WTC11 (cell line): ENCODE results near the gene SMIM38. TPM values are rescaled to one million over a fixed set of nuclear protein-coding genes. Genes with fewer than 3 reads are reported as not detected.

Experiments used
- ATAC-seq: fragments of 200-7000 bp; cut with Tn5 transposase; 2 replicates; pipeline ENCODE4 v1.10.0; 2021; ENCODE audit warnings: mild to moderate bottlenecking, moderate library complexity
- CTCF ChIA-PET: fragments of 300-600 bp; sonication (Branson Sonifier 250); formaldehyde crosslinking; loops from one replicate; lab custom pipeline; 2021; ENCODE audit warnings: antibody characterized with exemption; lab: Charles Lee
- POLR2A ChIA-PET: fragments of 350-600 bp; sonication (Branson Sonifier 250); formaldehyde crosslinking; loops from one replicate; lab custom pipeline; 2021; ENCODE audit warnings: antibody characterized with exemption; lab: Charles Lee
- DNase-seq: peaks from one replicate; pipeline ENCODE4 v3.0.0; 2021; ENCODE audit warnings: low spot score
- H3K27ac Mint-ChIP-seq: 2 replicates; pipeline ENCODE4 v1.8.0; 2021; ENCODE audit warnings: mixed read lengths
- H3K27me3 Mint-ChIP-seq: 2 replicates; pipeline ENCODE4 v1.8.0; 2021; ENCODE audit warnings: low read depth, mild to moderate bottlenecking, moderate library complexity, mixed read lengths
- H3K36me3 Mint-ChIP-seq: 2 replicates; pipeline ENCODE4 v1.8.0; 2021; ENCODE audit warnings: mixed read lengths
- H3K4me1 Mint-ChIP-seq: 2 replicates; pipeline ENCODE4 v1.8.0; 2022; ENCODE audit warnings: mixed read lengths
- H3K4me3 Mint-ChIP-seq: 2 replicates; pipeline ENCODE4 v1.8.0; 2021; ENCODE audit warnings: mild to moderate bottlenecking, moderate library complexity, mixed read lengths
- H3K9me3 Mint-ChIP-seq: 2 replicates; pipeline ENCODE4 v1.8.0; 2021; ENCODE audit warnings: mixed read lengths
- CREB1 ChIP-seq: sonication (generic); formaldehyde crosslinking; IDR thresholded peaks from 2 replicates; pipeline ENCODE4 v1.8.0; 2023; ENCODE audit warnings: mild to moderate bottlenecking, missing genetic modification reagents
- ETV6 ChIP-seq: sonication (generic); formaldehyde crosslinking; IDR thresholded peaks from 2 replicates; pipeline ENCODE4 v1.8.1; 2022; ENCODE audit warnings: mild to moderate bottlenecking, missing genetic modification reagents
- NR3C1 ChIP-seq: sonication (generic); formaldehyde crosslinking; conservative IDR thresholded peaks from 2 replicates; pipeline ENCODE4 v1.8.1; 2023; ENCODE audit warnings: low read depth, mild to moderate bottlenecking, missing genetic modification reagents
- SMAD3 ChIP-seq: sonication (generic); formaldehyde crosslinking; IDR thresholded peaks from 2 replicates; pipeline ENCODE4 v1.8.0; 2022; ENCODE audit warnings: missing genetic modification reagents, mild to moderate bottlenecking, borderline replicate concordance
- ZNF263 ChIP-seq: sonication (generic); formaldehyde crosslinking; IDR thresholded peaks from 2 replicates; pipeline ENCODE4 v1.8.1; 2022; ENCODE audit warnings: low read depth, mild to moderate bottlenecking, moderate library complexity, missing genetic modification reagents
- ZNF317 ChIP-seq: sonication (generic); formaldehyde crosslinking; IDR thresholded peaks from 2 replicates; pipeline ENCODE4 v1.8.1; 2023; ENCODE audit warnings: low read depth, mild to moderate bottlenecking, moderate library complexity, missing genetic modification reagents, borderline replicate concordance
- ZNF416 ChIP-seq: fragments of 250-450 bp; sonication (Bioruptor Pico); IDR thresholded peaks from 2 replicates; pipeline ENCODE4 v1.9.0; 2021; ENCODE audit warnings: mild to moderate bottlenecking, inconsistent platforms
- total RNA-seq: library from RNA; stranded (reverse); gene quantifications from 3 replicates; pipeline ENCODE4 v1.2.3, GENCODE V29; 2021
- TF ChIP-seq, protein P1 (sequence below): fragments of 250-450 bp; sonication (Bioruptor Pico); IDR thresholded peaks from 2 replicates; pipeline ENCODE4 v1.9.0; 2021; ENCODE audit warnings: mild to moderate bottlenecking
- TF ChIP-seq, protein P2 (sequence below): sonication (generic); formaldehyde crosslinking; conservative IDR thresholded peaks from 2 replicates; pipeline ENCODE4 v1.8.1; 2022; ENCODE audit warnings: mild to moderate bottlenecking, missing genetic modification reagents
- TF ChIP-seq, protein P3 (sequence below): sonication (generic); formaldehyde crosslinking; IDR thresholded peaks from 2 replicates; pipeline ENCODE4 v1.8.1; 2023; ENCODE audit warnings: mild to moderate bottlenecking, missing genetic modification reagents, borderline replicate concordance
- TF ChIP-seq, protein P4 (sequence below): sonication (generic); formaldehyde crosslinking; IDR thresholded peaks from 2 replicates; pipeline ENCODE4 v1.8.1; 2023; ENCODE audit warnings: mild to moderate bottlenecking, moderate library complexity, missing genetic modification reagents
- TF ChIP-seq, protein P5 (sequence below): fragments of 250-450 bp; sonication (Bioruptor Pico); IDR thresholded peaks from 2 replicates; pipeline ENCODE4 v2.1.2; 2022; ENCODE audit warnings: mild to moderate bottlenecking, moderate library complexity
- TF ChIP-seq, protein P6 (sequence below): fragments of 250-450 bp; sonication (Bioruptor Pico); IDR thresholded peaks from 2 replicates; pipeline ENCODE4 v1.9.0; 2021; ENCODE audit warnings: mild to moderate bottlenecking
- TF ChIP-seq, protein P7 (sequence below): sonication (generic); formaldehyde crosslinking; IDR thresholded peaks from 2 replicates; pipeline ENCODE4 v1.8.0; 2022; ENCODE audit warnings: mild to moderate bottlenecking, missing genetic modification reagents
- TF ChIP-seq, protein P8 (sequence below): sonication (generic); formaldehyde crosslinking; IDR thresholded peaks from 2 replicates; pipeline ENCODE4 v1.8.1; 2023; ENCODE audit warnings: mild to moderate bottlenecking, missing genetic modification reagents, moderate library complexity
- TF ChIP-seq, protein P9 (sequence below): sonication (generic); formaldehyde crosslinking; IDR thresholded peaks from 2 replicates; pipeline ENCODE4 v1.8.1; 2022; ENCODE audit warnings: mild to moderate bottlenecking, moderate library complexity, missing genetic modification reagents

The SMIM38 gene
- total RNA-seq, 1 experiment from 2014 or later = 0.39 TPM

DNA sequence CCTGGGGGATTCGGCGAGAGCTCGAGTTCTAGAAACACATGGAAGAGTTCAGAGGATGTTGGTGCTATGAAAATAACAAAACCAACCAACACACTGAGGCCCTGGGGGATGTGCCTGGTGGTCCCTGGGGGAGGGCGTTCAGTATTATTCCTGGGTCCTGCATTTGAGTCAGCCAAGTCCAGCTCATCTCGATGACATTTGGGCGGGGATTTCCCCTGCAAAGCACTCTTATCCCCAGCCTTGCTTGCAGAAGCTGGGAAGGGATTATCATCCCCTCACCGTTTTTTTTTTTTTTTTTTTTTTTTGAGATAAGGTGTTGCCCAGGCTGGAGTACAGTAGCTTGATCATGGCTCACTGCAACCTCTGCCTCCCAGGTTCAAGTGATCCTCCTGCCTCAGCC lies 2.1 kb upstream of the SMIM38 start (continued):
- TF ChIP-seq, protein P1, sequence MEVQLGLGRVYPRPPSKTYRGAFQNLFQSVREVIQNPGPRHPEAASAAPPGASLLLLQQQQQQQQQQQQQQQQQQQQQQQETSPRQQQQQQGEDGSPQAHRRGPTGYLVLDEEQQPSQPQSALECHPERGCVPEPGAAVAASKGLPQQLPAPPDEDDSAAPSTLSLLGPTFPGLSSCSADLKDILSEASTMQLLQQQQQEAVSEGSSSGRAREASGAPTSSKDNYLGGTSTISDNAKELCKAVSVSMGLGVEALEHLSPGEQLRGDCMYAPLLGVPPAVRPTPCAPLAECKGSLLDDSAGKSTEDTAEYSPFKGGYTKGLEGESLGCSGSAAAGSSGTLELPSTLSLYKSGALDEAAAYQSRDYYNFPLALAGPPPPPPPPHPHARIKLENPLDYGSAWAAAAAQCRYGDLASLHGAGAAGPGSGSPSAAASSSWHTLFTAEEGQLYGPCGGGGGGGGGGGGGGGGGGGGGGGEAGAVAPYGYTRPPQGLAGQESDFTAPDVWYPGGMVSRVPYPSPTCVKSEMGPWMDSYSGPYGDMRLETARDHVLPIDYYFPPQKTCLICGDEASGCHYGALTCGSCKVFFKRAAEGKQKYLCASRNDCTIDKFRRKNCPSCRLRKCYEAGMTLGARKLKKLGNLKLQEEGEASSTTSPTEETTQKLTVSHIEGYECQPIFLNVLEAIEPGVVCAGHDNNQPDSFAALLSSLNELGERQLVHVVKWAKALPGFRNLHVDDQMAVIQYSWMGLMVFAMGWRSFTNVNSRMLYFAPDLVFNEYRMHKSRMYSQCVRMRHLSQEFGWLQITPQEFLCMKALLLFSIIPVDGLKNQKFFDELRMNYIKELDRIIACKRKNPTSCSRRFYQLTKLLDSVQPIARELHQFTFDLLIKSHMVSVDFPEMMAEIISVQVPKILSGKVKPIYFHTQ = no peak
- TF ChIP-seq, protein P2, sequence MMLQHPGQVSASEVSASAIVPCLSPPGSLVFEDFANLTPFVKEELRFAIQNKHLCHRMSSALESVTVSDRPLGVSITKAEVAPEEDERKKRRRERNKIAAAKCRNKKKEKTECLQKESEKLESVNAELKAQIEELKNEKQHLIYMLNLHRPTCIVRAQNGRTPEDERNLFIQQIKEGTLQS = no peak
- TF ChIP-seq ETV6 (CRISPR knock-in tag) = no peak
- TF ChIP-seq, all 79 proteins: peak for 0

DNA sequence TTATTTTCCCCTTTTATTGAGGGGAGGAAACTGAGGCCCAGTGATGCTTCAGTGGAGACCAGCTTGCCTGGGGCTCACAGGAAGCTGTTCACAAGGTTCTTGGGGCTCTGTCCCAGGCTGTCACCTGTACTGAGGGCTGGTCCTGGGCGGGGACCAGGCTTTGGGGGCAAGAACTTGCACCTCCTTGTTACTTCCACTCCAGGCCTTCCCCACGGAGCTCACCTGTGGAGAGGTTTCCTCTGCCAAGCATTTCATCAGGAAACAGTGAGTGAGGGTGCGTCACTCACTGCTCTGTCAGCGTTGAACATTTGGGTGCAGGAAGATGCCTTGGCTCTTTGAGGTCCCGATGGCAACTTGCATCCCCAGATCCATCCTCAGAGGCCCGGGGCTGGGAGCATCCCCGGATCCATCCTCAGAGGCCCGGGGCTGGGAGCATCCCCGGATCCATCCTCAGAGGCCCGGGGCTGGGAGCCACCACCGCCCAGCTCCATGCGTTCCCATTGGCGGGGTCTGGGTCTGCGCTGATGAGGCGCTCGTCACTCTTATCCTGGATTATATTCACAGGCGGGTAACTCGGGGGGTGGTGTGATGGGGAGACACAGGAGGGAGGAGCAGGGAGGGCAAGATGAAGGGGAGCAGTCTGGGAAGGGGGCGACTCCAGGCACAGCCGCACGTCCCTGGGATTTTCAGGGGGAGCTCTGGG lies 1.4 kb upstream of the SMIM38 start:
- ChIA-PET POLR2A (interaction anchor here (0.8 kb wide), 1 partner anchor 484 kb away, joined by 3 read pairs; no protein-coding TSS in a partner anchor), CTCF (interaction anchor here (1.9 to 4.4 kb wide), 2 partner anchors 23 to 53 kb away, joined by 6 to 27 read pairs; no protein-coding TSS in a partner anchor)
- TF ChIP-seq, protein P3, sequence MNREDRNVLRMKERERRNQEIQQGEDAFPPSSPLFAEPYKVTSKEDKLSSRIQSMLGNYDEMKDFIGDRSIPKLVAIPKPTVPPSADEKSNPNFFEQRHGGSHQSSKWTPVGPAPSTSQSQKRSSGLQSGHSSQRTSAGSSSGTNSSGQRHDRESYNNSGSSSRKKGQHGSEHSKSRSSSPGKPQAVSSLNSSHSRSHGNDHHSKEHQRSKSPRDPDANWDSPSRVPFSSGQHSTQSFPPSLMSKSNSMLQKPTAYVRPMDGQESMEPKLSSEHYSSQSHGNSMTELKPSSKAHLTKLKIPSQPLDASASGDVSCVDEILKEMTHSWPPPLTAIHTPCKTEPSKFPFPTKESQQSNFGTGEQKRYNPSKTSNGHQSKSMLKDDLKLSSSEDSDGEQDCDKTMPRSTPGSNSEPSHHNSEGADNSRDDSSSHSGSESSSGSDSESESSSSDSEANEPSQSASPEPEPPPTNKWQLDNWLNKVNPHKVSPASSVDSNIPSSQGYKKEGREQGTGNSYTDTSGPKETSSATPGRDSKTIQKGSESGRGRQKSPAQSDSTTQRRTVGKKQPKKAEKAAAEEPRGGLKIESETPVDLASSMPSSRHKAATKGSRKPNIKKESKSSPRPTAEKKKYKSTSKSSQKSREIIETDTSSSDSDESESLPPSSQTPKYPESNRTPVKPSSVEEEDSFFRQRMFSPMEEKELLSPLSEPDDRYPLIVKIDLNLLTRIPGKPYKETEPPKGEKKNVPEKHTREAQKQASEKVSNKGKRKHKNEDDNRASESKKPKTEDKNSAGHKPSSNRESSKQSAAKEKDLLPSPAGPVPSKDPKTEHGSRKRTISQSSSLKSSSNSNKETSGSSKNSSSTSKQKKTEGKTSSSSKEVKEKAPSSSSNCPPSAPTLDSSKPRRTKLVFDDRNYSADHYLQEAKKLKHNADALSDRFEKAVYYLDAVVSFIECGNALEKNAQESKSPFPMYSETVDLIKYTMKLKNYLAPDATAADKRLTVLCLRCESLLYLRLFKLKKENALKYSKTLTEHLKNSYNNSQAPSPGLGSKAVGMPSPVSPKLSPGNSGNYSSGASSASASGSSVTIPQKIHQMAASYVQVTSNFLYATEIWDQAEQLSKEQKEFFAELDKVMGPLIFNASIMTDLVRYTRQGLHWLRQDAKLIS (CRISPR knock-in tag) = no peak
- TF ChIP-seq, protein P4, sequence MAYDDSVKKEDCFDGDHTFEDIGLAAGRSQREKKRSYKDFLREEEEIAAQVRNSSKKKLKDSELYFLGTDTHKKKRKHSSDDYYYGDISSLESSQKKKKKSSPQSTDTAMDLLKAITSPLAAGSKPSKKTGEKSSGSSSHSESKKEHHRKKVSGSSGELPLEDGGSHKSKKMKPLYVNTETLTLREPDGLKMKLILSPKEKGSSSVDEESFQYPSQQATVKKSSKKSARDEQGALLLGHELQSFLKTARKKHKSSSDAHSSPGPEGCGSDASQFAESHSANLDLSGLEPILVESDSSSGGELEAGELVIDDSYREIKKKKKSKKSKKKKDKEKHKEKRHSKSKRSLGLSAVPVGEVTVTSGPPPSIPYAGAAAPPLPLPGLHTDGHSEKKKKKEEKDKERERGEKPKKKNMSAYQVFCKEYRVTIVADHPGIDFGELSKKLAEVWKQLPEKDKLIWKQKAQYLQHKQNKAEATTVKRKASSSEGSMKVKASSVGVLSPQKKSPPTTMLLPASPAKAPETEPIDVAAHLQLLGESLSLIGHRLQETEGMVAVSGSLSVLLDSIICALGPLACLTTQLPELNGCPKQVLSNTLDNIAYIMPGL (CRISPR knock-in tag) = no peak
- TF ChIP-seq ZNF317 (CRISPR knock-in tag) = no peak
- peaks cover 10% of the 10 kb centered on the region for H3K36me3 Mint-ChIP-seq
- ATAC-seq = no peak
- no peak overlapping the region for H3K4me3 Mint-ChIP-seq
- peaks cover 26% of the 10 kb centered on the region for H3K4me1 Mint-ChIP-seq
- no peaks in the 10 kb centered on the region for H3K27me3 Mint-ChIP-seq
- H3K27ac Mint-ChIP-seq = no peak overlapping the region
- no peak for DNase-seq
- H3K9me3 Mint-ChIP-seq = peaks cover 9% of the 10 kb centered on the region

DNA sequence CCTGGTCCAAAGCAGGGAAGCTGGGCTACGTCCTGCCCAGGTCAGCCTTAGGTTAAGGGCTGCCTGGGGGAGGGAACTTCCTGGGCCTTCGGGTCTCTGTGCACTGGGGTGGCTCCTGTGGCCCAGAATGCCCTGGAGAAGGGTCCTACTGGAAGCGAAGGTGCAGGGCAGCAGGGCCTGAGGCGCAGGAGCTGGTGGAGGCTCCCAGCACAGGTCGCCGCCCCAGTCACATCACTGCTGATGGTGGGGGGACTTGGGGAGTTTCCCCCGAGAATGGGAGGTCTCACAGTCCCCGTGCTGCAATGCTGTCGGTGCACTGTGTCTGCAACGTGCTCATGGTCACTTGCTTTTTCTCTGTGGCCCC lies 815 bp upstream of the SMIM38 start:
- no peak for DNase-seq
- no peak overlapping the region for H3K4me3 Mint-ChIP-seq
- H3K36me3 Mint-ChIP-seq = peaks cover 8% of the 10 kb centered on the region
- POLR2A ChIA-PET = no interaction called here
- H3K9me3 Mint-ChIP-seq = peaks cover 8% of the 10 kb centered on the region
- H3K4me1 Mint-ChIP-seq = peaks cover 26% of the 10 kb centered on the region
- CTCF ChIA-PET = interaction anchor here (1.9 to 4.4 kb wide), 2 partner anchors 23 to 53 kb away, joined by 6 to 27 read pairs; no protein-coding TSS in a partner anchor
- ATAC-seq = no peak
- no peak overlapping the region for H3K27ac Mint-ChIP-seq
- no peaks in the 10 kb centered on the region for H3K27me3 Mint-ChIP-seq
- TF ChIP-seq, protein P5, sequence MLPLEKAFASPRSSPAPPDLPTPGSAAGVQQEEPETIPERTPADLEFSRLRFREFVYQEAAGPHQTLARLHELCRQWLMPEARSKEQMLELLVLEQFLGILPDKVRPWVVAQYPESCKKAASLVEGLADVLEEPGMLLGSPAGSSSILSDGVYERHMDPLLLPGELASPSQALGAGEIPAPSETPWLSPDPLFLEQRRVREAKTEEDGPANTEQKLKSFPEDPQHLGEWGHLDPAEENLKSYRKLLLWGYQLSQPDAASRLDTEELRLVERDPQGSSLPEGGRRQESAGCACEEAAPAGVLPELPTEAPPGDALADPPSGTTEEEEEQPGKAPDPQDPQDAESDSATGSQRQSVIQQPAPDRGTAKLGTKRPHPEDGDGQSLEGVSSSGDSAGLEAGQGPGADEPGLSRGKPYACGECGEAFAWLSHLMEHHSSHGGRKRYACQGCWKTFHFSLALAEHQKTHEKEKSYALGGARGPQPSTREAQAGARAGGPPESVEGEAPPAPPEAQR (CRISPR knock-in tag) = no peak
- TF ChIP-seq NR3C1 (no peak), ZNF263 (CRISPR knock-in tag) (no peak), ZNF416 (no peak), CREB1 (CRISPR knock-in tag) (no peak), SMAD3 (CRISPR knock-in tag) (no peak)
- TF ChIP-seq, protein P6, sequence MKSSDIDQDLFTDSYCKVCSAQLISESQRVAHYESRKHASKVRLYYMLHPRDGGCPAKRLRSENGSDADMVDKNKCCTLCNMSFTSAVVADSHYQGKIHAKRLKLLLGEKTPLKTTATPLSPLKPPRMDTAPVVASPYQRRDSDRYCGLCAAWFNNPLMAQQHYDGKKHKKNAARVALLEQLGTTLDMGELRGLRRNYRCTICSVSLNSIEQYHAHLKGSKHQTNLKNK (CRISPR knock-in tag) = no peak
- TF ChIP-seq, protein P7, sequence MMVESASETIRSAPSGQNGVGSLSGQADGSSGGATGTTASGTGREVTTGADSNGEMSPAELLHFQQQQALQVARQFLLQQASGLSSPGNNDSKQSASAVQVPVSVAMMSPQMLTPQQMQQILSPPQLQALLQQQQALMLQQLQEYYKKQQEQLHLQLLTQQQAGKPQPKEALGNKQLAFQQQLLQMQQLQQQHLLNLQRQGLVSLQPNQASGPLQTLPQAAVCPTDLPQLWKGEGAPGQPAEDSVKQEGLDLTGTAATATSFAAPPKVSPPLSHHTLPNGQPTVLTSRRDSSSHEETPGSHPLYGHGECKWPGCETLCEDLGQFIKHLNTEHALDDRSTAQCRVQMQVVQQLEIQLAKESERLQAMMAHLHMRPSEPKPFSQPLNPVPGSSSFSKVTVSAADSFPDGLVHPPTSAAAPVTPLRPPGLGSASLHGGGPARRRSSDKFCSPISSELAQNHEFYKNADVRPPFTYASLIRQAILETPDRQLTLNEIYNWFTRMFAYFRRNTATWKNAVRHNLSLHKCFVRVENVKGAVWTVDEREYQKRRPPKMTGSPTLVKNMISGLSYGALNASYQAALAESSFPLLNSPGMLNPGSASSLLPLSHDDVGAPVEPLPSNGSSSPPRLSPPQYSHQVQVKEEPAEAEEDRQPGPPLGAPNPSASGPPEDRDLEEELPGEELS (CRISPR knock-in tag) = no peak
- TF ChIP-seq, protein P8, sequence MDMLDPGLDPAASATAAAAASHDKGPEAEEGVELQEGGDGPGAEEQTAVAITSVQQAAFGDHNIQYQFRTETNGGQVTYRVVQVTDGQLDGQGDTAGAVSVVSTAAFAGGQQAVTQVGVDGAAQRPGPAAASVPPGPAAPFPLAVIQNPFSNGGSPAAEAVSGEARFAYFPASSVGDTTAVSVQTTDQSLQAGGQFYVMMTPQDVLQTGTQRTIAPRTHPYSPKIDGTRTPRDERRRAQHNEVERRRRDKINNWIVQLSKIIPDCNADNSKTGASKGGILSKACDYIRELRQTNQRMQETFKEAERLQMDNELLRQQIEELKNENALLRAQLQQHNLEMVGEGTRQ (CRISPR knock-in tag) = no peak
- TF ChIP-seq, protein P9, sequence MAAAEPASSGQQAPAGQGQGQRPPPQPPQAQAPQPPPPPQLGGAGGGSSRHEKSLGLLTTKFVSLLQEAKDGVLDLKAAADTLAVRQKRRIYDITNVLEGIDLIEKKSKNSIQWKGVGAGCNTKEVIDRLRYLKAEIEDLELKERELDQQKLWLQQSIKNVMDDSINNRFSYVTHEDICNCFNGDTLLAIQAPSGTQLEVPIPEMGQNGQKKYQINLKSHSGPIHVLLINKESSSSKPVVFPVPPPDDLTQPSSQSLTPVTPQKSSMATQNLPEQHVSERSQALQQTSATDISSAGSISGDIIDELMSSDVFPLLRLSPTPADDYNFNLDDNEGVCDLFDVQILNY = no peak
